Ovary (tissue), 3 donors: Measurements from ENCODE around the gene KIFC1.

Source experiments
- POLR2A ChIP-seq: fragments of 450-650 bp; IDR thresholded peaks from one replicate; pipeline ENCODE4 v1.6.1; 2017; ENCODE audit warnings: antibody characterized with exemption, mild to moderate bottlenecking, moderate library complexity
- TF ChIP-seq, protein P1 (sequence below), 3 donors: fragments of 450-650 bp in 2 of 3; fragments of 200-600 bp in 1 of 3; IDR thresholded peaks; one replicate each; pipeline versions ENCODE4 v1.5.1 to v1.8.0; 2016 to 2022; ENCODE audit warnings: antibody characterized with exemption in 3 of 3, mild to moderate bottlenecking in 1 of 3
- donor health status: DM: no; HTN: no; CAD: no.

- TF ChIP-seq, protein P1, sequence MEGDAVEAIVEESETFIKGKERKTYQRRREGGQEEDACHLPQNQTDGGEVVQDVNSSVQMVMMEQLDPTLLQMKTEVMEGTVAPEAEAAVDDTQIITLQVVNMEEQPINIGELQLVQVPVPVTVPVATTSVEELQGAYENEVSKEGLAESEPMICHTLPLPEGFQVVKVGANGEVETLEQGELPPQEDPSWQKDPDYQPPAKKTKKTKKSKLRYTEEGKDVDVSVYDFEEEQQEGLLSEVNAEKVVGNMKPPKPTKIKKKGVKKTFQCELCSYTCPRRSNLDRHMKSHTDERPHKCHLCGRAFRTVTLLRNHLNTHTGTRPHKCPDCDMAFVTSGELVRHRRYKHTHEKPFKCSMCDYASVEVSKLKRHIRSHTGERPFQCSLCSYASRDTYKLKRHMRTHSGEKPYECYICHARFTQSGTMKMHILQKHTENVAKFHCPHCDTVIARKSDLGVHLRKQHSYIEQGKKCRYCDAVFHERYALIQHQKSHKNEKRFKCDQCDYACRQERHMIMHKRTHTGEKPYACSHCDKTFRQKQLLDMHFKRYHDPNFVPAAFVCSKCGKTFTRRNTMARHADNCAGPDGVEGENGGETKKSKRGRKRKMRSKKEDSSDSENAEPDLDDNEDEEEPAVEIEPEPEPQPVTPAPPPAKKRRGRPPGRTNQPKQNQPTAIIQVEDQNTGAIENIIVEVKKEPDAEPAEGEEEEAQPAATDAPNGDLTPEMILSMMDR (IDR thresholded peaks at IDR 0.05): no peak
- no peak for TF ChIP-seq POLR2A
These were observed 60.0 kb downstream of the KIFC1 start for GRCh38 chr6:33451606-33452005.
